ENCODE data around the gene KBTBD6. TPM values are rescaled to one million over a fixed set of nuclear protein-coding genes. Genes with fewer than 3 reads are reported as not detected.

KBTBD6 gene
- total and polyA plus RNA-seq, 2 of the 13 experiments (the other 11 are each of a cell fraction or from before 2014, with no cell fraction given) = 4.4 to 12.0 TPM

DNA sequence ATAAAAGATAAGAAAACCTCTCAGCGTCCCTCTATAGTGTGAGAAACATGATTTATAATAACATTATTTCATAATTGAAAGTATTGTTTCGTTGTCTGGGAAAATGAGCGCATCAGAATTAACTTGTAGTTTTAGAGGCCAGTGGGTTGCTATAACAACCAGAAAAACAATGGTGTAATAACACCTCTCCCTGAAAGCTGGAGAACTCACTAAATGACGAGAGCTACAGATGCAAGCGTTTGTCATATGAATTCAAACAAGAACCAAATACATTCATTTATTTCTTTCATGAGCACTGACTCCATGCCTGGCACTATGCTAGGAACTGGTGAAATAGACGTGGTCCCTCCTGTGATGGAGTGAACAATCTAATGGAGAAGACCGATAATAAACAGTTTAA lies 45.4 kb upstream of the KBTBD6 start:
- intact Hi-C loops (cut with micrococcal nuclease; ENCODE audit: unreplicated experiment) = no loop called here
- ATAC-seq = no peak
- Histone ChIP-seq H3K4me3 (replicated peaks in 1 of 3; ENCODE audit: insufficient read depth in 1 of 3, low read depth in 2 of 3, low read length in 3 of 3) (no peak overlapping the region), H2AFZ (ENCODE audit: low read length) (no peak overlapping the region), H3K9me3 (ENCODE audit: low read length) (peaks cover 6% of the 10 kb centered on the region), H3K4me2 (ENCODE audit: low read depth, low read length) (no peak overlapping the region), H3K27me3 (ENCODE audit: control insufficient read depth in 1 of 2, insufficient read depth in 2 of 2, low read length in 2 of 2) (no peaks in the 10 kb centered on the region), H3K36me3 (replicated peaks in 1 of 2; ENCODE audit: control insufficient read depth in 1 of 2, insufficient read depth in 2 of 2, low read length in 2 of 2) (no peaks in the 10 kb centered on the region), H3K79me2 (ENCODE audit: insufficient read depth, low read length) (no peaks in the 10 kb centered on the region), H3K27ac (ENCODE audit: extremely low read length, insufficient read depth, low read length) (no peak overlapping the region), H3K9ac (ENCODE audit: insufficient read depth, low read depth, low read length) (no peak overlapping the region), H3K4me1 (ENCODE audit: insufficient read depth, low read length) (peaks cover 17% of the 10 kb centered on the region), H4K20me1 (ENCODE audit: insufficient read depth, low read length) (no peaks in the 10 kb centered on the region)
- ChIA-PET CTCF (ENCODE audit: low intra/inter-chr PET ratio, low total read pairs) (no interaction called here), POLR2A (no interaction called here)
- BruUV-seq (replicated peaks) = no TSS peak
- 87% methylated on average over 7 of the region's 7 CpGs for WGBS (ENCODE audit: low lambda C conversion rate)
- no peak for FAIRE-seq
- in situ Hi-C loops (cut with HindIII; ENCODE audit: extremely low pct_ligation_motif_present, low pct_unique_long_range_greater_than_20kb) = no loop called here
- TF ChIP-seq MED8 (CRISPR knock-in tag; IDR thresholded peaks at IDR 0.05; ENCODE audit: insufficient replicate concordance) = no peak
- TF ChIP-seq, protein P1, sequence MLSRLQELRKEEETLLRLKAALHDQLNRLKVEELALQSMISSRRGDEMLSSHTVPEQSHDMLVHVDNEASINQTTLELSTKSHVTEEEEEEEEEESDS (CRISPR knock-in tag; IDR thresholded peaks at IDR 0.05; ENCODE audit: borderline replicate concordance) = no peak
- no peak for TF ChIP-seq ZNF382 (CRISPR knock-in tag; IDR thresholded peaks at IDR 0.05; ENCODE audit: borderline replicate concordance)
- TF ChIP-seq BCL6 (CRISPR knock-in tag; IDR thresholded peaks at IDR 0.05) = no peak
- TF ChIP-seq, protein P2, sequence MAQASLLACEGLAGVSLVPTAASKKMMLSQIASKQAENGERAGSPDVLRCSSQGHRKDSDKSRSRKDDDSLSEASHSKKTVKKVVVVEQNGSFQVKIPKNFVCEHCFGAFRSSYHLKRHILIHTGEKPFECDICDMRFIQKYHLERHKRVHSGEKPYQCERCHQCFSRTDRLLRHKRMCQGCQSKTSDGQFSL (CRISPR knock-in tag; IDR thresholded peaks at IDR 0.05) = no peak
- TF ChIP-seq RFX3 (CRISPR knock-in tag; IDR thresholded peaks at IDR 0.05) = peak; percentile 57; the same call in 1 of the 2 replicates
- TF ChIP-seq ASH2L (IDR thresholded peaks at IDR 0.05; ENCODE audit: insufficient read length, low read depth, low read length) = no peak
- TF ChIP-seq, protein P3, sequence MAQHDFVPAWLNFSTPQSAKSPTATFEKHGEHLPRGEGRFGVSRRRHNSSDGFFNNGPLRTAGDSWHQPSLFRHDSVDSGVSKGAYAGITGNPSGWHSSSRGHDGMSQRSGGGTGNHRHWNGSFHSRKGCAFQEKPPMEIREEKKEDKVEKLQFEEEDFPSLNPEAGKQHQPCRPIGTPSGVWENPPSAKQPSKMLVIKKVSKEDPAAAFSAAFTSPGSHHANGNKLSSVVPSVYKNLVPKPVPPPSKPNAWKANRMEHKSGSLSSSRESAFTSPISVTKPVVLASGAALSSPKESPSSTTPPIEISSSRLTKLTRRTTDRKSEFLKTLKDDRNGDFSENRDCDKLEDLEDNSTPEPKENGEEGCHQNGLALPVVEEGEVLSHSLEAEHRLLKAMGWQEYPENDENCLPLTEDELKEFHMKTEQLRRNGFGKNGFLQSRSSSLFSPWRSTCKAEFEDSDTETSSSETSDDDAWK (CRISPR knock-in tag; IDR thresholded peaks at IDR 0.05) = no peak
- TF ChIP-seq RFX1 (IDR thresholded peaks at IDR 0.05) = peak; percentile 40
- no peak for TF ChIP-seq NCOA2 (CRISPR knock-in tag; IDR thresholded peaks at IDR 0.05)
- no peak for TF ChIP-seq NFYC (CRISPR knock-in tag; IDR thresholded peaks at IDR 0.05)
- TF ChIP-seq RBAK (CRISPR knock-in tag; IDR thresholded peaks at IDR 0.05) = no peak
- TF ChIP-seq ZNF136 (CRISPR knock-in tag; IDR thresholded peaks at IDR 0.05; ENCODE audit: low read depth) = no peak
- no peak for TF ChIP-seq ZSCAN30 (CRISPR knock-in tag; IDR thresholded peaks at IDR 0.05)
- TF ChIP-seq KLF11 (CRISPR knock-in tag; IDR thresholded peaks at IDR 0.05) = no peak
- no peak for DNase-seq (ENCODE audit: low spot score)

Measured in HepG2 (cell line).